Breast epithelium (tissue), 4 donors: Measurements from ENCODE around the gene CHCHD4. TPM values are rescaled to one million over a fixed set of nuclear protein-coding genes. Genes with fewer than 3 reads are reported as not detected.

Experiments used
- DNase-seq, 2 donors: peaks; one replicate each; pipeline ENCODE4 v3.0.0-alpha.2; 2019; ENCODE audit warnings: low spot score in 2 of 2
- H3K27ac ChIP-seq, 2 donors: fragments of 200-600 bp; sonication (generic) in 1 of 2; one replicate each; pipeline ENCODE4 v1.5.1; 2016 to 2019; ENCODE audit warnings: mild to moderate bottlenecking in 1 of 2
- H3K27me3 ChIP-seq, 2 donors: fragments of 200-600 bp; sonication (generic) in 1 of 2; one replicate each; pipeline versions ENCODE4 v1.5.1 to v1.6.0; 2017 to 2019; ENCODE audit warnings: control low read depth in 1 of 2, mild to moderate bottlenecking in 1 of 2
- H3K36me3 ChIP-seq: fragments of 200-600 bp; one replicate; pipeline ENCODE4 v1.5.1; 2019
- H3K4me1 ChIP-seq, 2 donors: fragments of 200-600 bp; sonication (generic); one replicate each; pipeline ENCODE4 v1.5.1; 2016 to 2019; ENCODE audit warnings: control low read depth in 1 of 2
- H3K4me3 ChIP-seq, 3 donors: fragments of 200-600 bp; sonication (generic); 1 replicate in 2 of 3; 2 replicates in 1 of 3; pipeline ENCODE4 v1.5.1; 2016 to 2019; ENCODE audit warnings: mild to moderate bottlenecking in 3 of 3, moderate library complexity in 2 of 3
- H3K9me3 ChIP-seq, 2 donors: fragments of 200-600 bp; sonication (generic) in 1 of 2; one replicate each; pipeline ENCODE4 v1.5.1; 2016 to 2019; ENCODE audit warnings: control low read depth in 1 of 2
- POLR2A ChIP-seq: fragments of 450-650 bp; IDR thresholded peaks from one replicate; pipeline ENCODE4 v1.6.1; 2016; ENCODE audit warnings: antibody characterized with exemption, mild to moderate bottlenecking, moderate library complexity
- POLR2AphosphoS5 ChIP-seq, 3 donors: sonication (generic); formaldehyde crosslinking; IDR thresholded peaks; one replicate each; pipeline ENCODE4 v1.6.1; 2017; ENCODE audit warnings: antibody characterized with exemption in 3 of 3
- intact Hi-C: fragments of 100-400 bp; cut with DNase I; formaldehyde crosslinking; loops from one replicate; pipeline ENCODE4 v1.15.1; 2023; ENCODE audit warnings: low total_unique reads
- total RNA-seq, 3 donors: library from RNA; depleted of rRNA; stranded (reverse); fragments of >200 nt; gene quantifications; one replicate each; pipeline ENCODE4 v1.1.0, GENCODE V29; 2016
- TF ChIP-seq, protein P1 (sequence below), 3 donors: fragments of 450-650 bp; IDR thresholded peaks; one replicate each; pipeline ENCODE4 v1.5.1; 2016 to 2017; ENCODE audit warnings: antibody characterized with exemption in 3 of 3, mild to moderate bottlenecking in 3 of 3, moderate library complexity in 3 of 3

The CHCHD4 gene
- total RNA-seq, 3 donors from 2014 or later: 15.1 to 19.9 (median 17.9) TPM

DNA sequence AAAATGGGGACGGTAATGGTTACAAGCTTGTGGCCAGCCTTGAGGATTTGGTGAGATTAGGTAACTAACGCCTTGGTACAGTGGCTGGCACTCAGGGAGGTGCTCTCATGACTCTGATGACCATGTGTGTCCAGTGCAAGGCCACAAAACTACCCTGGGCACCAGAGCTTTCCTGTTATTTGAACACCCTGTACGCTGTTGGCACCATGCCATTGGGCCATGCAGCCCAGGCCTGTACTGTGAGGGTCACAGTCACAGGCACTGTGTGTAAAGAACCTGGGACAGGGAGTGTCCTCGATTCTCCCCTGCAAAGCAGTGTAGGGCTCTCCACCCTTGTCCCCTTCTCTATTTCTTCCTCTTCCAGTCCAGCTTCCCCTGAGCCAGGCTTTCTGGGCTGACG is 6.5 kb upstream of the CHCHD4 start:
- peaks cover 8% of the 10 kb centered on the region for H3K36me3 ChIP-seq

DNA sequence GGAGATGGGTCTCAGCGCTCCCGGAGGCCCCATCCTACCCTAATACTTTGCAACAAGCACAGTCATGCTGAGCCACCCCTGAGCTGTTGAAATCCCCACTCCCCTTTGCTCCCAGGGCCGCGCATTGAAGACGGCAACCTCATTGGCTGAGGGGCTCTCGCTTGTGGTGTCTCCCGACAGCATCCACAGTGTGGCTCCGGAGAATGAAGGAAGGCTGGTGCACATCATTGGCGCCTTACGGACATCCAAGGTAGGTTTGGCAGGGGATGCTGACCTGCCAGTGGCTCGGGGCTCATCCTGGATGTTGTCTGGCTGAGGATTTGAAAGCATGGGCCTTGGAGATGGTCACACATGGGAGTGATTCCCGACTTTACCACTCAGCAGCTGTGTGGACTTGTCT is 6.0 kb upstream of the CHCHD4 start:
- Histone ChIP-seq H3K27me3 (no peaks in the 10 kb centered on the region), H3K9me3 (no peaks in the 10 kb centered on the region), H3K4me3 (no peak overlapping the region), H3K4me1 (peaks cover 0 to 13% of the 10 kb centered on the region in 2 donors), H3K27ac (no peak overlapping the region), H3K36me3 (peaks cover 8% of the 10 kb centered on the region)
- no peak for DNase-seq
- intact Hi-C loops: no loop called here
- TF ChIP-seq POLR2A: no peak
- TF ChIP-seq, protein P1, sequence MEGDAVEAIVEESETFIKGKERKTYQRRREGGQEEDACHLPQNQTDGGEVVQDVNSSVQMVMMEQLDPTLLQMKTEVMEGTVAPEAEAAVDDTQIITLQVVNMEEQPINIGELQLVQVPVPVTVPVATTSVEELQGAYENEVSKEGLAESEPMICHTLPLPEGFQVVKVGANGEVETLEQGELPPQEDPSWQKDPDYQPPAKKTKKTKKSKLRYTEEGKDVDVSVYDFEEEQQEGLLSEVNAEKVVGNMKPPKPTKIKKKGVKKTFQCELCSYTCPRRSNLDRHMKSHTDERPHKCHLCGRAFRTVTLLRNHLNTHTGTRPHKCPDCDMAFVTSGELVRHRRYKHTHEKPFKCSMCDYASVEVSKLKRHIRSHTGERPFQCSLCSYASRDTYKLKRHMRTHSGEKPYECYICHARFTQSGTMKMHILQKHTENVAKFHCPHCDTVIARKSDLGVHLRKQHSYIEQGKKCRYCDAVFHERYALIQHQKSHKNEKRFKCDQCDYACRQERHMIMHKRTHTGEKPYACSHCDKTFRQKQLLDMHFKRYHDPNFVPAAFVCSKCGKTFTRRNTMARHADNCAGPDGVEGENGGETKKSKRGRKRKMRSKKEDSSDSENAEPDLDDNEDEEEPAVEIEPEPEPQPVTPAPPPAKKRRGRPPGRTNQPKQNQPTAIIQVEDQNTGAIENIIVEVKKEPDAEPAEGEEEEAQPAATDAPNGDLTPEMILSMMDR (IDR thresholded peaks at IDR 0.05): no peak
- no peak for TF ChIP-seq POLR2AphosphoS5 (IDR thresholded peaks at IDR 0.05)

More for the DNA sequence above, 6.5 kb upstream of the CHCHD4 start:
- Histone ChIP-seq H3K9me3 (no peaks in the 10 kb centered on the region), H3K27me3 (no peaks in the 10 kb centered on the region), H3K4me1 (peaks cover 0 to 9% of the 10 kb centered on the region in 2 donors), H3K4me3 (no peak overlapping the region), H3K27ac (no peak overlapping the region)
- intact Hi-C loops: no loop called here
- no peak for DNase-seq
- TF ChIP-seq POLR2AphosphoS5 (IDR thresholded peaks at IDR 0.05): no peak
- TF ChIP-seq POLR2A: no peak
- TF ChIP-seq, protein P1 (IDR thresholded peaks at IDR 0.05): no peak

DNA sequence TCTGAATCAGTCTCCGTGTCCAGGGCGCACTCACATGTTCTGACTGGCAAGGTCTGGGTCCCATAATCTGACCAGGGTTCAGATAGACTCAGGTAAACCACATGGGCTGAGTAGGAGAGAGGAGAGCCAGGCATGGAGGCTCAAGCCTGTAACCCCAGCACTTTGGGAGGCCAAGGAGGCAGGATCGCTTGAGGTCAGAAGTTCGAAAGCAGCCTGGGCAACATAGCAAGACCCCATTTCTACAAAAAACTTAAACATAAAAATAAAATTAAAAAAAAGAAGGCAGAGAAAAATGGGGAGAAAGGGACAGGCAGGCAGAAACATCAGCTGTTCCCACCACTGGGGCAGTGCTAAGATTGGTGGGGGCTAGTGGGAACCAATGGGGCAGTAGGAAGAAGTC is 5.6 kb upstream of the CHCHD4 start:
- Histone ChIP-seq H3K36me3 (peaks cover 8% of the 10 kb centered on the region), H3K27ac (no peak overlapping the region), H3K4me3 (no peak overlapping the region), H3K27me3 (no peaks in the 10 kb centered on the region), H3K9me3 (no peaks in the 10 kb centered on the region), H3K4me1 (peaks cover 0 to 13% of the 10 kb centered on the region in 2 donors)
- no peak for TF ChIP-seq POLR2A
- TF ChIP-seq, protein P1 (IDR thresholded peaks at IDR 0.05): no peak
- DNase-seq: no peak
- intact Hi-C loops: no loop called here

DNA sequence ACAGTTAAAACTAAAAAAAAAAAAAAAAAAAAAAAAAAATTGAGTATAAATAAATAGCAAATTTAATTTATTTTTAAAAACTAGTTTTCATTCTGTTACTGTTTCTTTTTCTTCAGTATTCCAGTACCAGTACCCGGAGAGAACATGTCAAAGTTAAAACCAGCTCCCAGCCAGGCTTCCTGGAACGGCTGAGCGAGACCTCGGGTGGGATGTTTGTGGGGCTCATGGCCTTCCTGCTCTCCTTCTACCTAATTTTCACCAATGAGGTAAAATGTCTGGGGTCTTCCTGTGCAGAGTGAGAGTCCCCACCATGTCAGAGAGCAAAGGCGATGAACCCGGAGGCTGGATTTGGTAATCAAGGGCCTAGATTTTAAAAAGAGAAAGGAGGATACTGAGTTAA is 4.6 kb upstream of the CHCHD4 start:
- no peak for DNase-seq
- Histone ChIP-seq H3K4me3 (no peak overlapping the region), H3K36me3 (peaks cover 8% of the 10 kb centered on the region), H3K9me3 (no peaks in the 10 kb centered on the region), H3K4me1 (peaks cover 0 to 13% of the 10 kb centered on the region in 2 donors), H3K27me3 (no peaks in the 10 kb centered on the region), H3K27ac (no peak overlapping the region)
- intact Hi-C loops: loop anchor here (5.0 to 10.0 kb wide), 2 partner anchors 234 to 1232 kb away; no protein-coding TSS in a partner anchor
- no peak for TF ChIP-seq POLR2A
- no peak for TF ChIP-seq POLR2AphosphoS5 (IDR thresholded peaks at IDR 0.05)
- TF ChIP-seq, protein P1 (IDR thresholded peaks at IDR 0.05): no peak

DNA sequence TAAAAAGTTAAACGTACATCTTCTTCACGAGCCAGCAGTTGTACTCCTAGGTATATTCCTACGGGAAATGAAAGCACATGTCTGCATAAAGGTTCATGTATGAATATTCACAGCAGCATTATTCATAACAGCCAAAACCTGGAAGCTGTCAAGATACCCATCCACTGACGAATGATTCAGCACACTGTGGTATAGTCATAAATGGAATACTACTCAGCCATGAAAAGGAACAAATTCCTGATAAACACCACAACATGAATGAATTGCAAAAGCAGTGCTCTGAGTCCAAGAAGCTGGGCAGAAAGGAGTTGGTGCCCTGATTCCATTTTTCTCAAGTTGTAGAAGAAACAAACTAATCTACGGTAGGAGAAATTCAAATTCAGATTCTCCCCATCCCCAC is 4.1 kb upstream of the CHCHD4 start:
- intact Hi-C loops: loop anchor here (5.0 to 10.0 kb wide), 2 partner anchors 234 to 1231 kb away; no protein-coding TSS in a partner anchor

More for the DNA sequence above, 4.1 kb upstream of the CHCHD4 start:
- TF ChIP-seq, protein P1 (IDR thresholded peaks at IDR 0.05): no peak
- no peak for TF ChIP-seq POLR2AphosphoS5 (IDR thresholded peaks at IDR 0.05)
- TF ChIP-seq POLR2A: no peak
- Histone ChIP-seq H3K36me3 (peaks cover 4% of the 10 kb centered on the region), H3K4me1 (peaks cover 0 to 14% of the 10 kb centered on the region in 2 donors), H3K4me3 (no peak overlapping the region), H3K9me3 (no peaks in the 10 kb centered on the region), H3K27me3 (no peaks in the 10 kb centered on the region), H3K27ac (no peak overlapping the region)
- no peak for DNase-seq
